GM12892 (cell line): ENCODE measurements around the gene AFF3.

ENCODE experiments used
- DNase-seq: peaks from one replicate; pipeline ENCODE4 v3.0.0; 2011; ENCODE audit not compliant: insufficient read length
- FAIRE-seq: peaks from 2 replicates; lab custom pipeline; 2011; peaks lifted over from hg19 to GRCh38; lab: Jason Lieb, UNC
- POLR2A ChIP-seq: IDR thresholded peaks from 2 replicates; pipeline ENCODE4 v1.6.1; 2011; ENCODE audit warnings: low read depth, low read length, control low read depth
- POLR2AphosphoS5 ChIP-seq: IDR thresholded peaks from 2 replicates; pipeline ENCODE4 v1.6.1; 2011; ENCODE audit warnings: low read depth, low read length, control low read depth
- TAF1 ChIP-seq: IDR thresholded peaks from 2 replicates; pipeline ENCODE4 v1.6.1; 2011; ENCODE audit warnings: low read depth, mild to moderate bottlenecking, control low read depth, low read length, borderline replicate concordance

The AFF3 gene

GRCh38 chr2:100038011-100038410, 104.4 kb downstream of the AFF3 start:
- DNase-seq (no peak), FAIRE-seq (no peak)
- TF ChIP-seq TAF1, result no peak
- no peak for TF ChIP-seq POLR2AphosphoS5
- no peak for TF ChIP-seq POLR2A

- TF ChIP-seq TAF1 (no peak), POLR2AphosphoS5 (no peak), POLR2A (no peak)
- FAIRE-seq (no peak), DNase-seq (no peak)
These were observed 105.6 kb downstream of the AFF3 start for GRCh38 chr2:100036793-100037192.

- TF ChIP-seq POLR2A, result no peak
- TF ChIP-seq TAF1, result no peak
- TF ChIP-seq POLR2AphosphoS5, result no peak
- DNase-seq (no peak), FAIRE-seq (no peak)
These were observed 106.4 kb downstream of the AFF3 start for GRCh38 chr2:100036026-100036425.

GRCh38 chr2:100034431-100034830, 108.0 kb downstream of the AFF3 start:
- FAIRE-seq (no peak), DNase-seq (no peak)
- no peak for TF ChIP-seq POLR2A
- TF ChIP-seq POLR2AphosphoS5, result no peak
- no peak for TF ChIP-seq TAF1

- DNase-seq (no peak), FAIRE-seq (no peak)
- TF ChIP-seq POLR2A (no peak), POLR2AphosphoS5 (no peak), TAF1 (no peak)
These were observed 108.4 kb downstream of the AFF3 start for GRCh38 chr2:100033976-100034375.

- DNase-seq (no peak), FAIRE-seq (no peak)
These were observed 110.8 kb downstream of the AFF3 start for GRCh38 chr2:100031604-100032003.

GRCh38 chr2:100029460-100029859, 112.9 kb downstream of the AFF3 start:
- TF ChIP-seq POLR2AphosphoS5, result no peak
- TF ChIP-seq POLR2A, result no peak
- TF ChIP-seq TAF1, result no peak
- DNase-seq, result no peak
- FAIRE-seq, result no peak

More at GRCh38 chr2:100031604-100032003, 110.8 kb downstream of the AFF3 start:
- TF ChIP-seq TAF1 (no peak), POLR2AphosphoS5 (no peak), POLR2A (no peak)

- FAIRE-seq (no peak), DNase-seq (no peak)
- TF ChIP-seq TAF1 (no peak), POLR2AphosphoS5 (no peak), POLR2A (no peak)
These were observed 120.5 kb downstream of the AFF3 start for GRCh38 chr2:100021791-100022340.

- no peak for DNase-seq
- no peak for FAIRE-seq
- TF ChIP-seq POLR2AphosphoS5 (no peak), POLR2A (no peak), TAF1 (no peak)
These were observed 122.9 kb downstream of the AFF3 start for GRCh38 chr2:100019499-100019898.

GRCh38 chr2:100018341-100019193, 123.8 kb downstream of the AFF3 start:
- DNase-seq (no peak), FAIRE-seq (no peak)
- TF ChIP-seq TAF1, result no peak
- TF ChIP-seq POLR2A, result no peak
- no peak for TF ChIP-seq POLR2AphosphoS5

GRCh38 chr2:100017633-100018032, 124.8 kb downstream of the AFF3 start:
- TF ChIP-seq POLR2A (no peak), TAF1 (no peak), POLR2AphosphoS5 (no peak)
- DNase-seq (no peak), FAIRE-seq (no peak)

GRCh38 chr2:100016756-100017155, 125.6 kb downstream of the AFF3 start:
- TF ChIP-seq POLR2A (no peak), POLR2AphosphoS5 (no peak), TAF1 (no peak)
- DNase-seq, result no peak
- no peak for FAIRE-seq

GRCh38 chr2:100015849-100016248, 126.5 kb downstream of the AFF3 start:
- DNase-seq, result no peak
- FAIRE-seq, result no peak
- TF ChIP-seq TAF1 (no peak), POLR2AphosphoS5 (no peak), POLR2A (no peak)
